Endothelial cell of coronary artery (primary cell): ENCODE results near the gene SDR9C7. TPM values are rescaled to one million over a fixed set of nuclear protein-coding genes. Genes with fewer than 3 reads are reported as not detected.

Experiments
- total RNA-seq: library from RNA; depleted of rRNA; stranded (reverse); fragments of >200 nt; gene quantifications from 2 replicates; pipeline ENCODE4 v1.2.3, GENCODE V29; 2014

SDR9C7 gene
- not detected in 2 replicates for total RNA-seq

DNA sequence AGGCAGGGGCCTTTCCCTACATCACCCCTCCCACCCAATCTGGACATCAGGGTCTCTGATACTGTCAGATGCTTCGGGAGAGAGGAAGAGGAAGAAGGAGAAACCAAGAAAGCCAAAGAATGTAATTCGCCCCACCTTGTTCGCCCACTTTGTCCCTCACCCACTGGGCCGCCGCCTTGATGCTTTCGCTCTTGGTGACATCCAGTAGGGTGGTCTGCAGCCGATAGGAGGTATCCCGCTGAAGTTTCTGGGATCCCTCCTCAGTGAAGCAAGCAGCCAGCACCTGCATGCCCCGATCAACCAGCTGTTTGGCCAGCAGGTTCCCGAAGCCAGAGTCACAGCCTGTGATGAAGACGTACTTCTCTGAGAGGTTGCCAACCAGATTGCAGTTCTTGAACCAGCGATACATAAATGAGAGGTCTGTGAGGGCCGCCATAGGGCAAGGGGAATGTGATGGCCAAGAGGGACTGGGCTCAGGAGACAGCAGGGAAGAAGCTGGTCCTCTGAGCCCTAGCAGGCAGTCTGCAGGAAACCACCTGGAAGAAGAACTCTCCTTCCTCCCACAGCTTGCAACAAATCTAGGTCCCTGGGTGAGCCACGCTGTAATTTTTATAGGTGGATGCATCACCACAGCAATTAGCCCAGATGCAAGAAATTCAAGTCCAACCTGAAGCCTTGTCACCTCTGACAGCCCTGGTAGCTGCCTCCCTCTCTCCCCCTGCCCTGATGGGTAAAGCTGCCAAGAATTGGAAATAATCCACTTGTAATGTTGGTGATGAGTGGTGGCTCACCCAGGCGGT lies at the start of gene SDR9C7:
Gene SDR9C7 (minus strand): TSS at position 583 of the 800 bp plus-strand sequence. CDS start 147 bp downstream, at position 436.

DNA sequence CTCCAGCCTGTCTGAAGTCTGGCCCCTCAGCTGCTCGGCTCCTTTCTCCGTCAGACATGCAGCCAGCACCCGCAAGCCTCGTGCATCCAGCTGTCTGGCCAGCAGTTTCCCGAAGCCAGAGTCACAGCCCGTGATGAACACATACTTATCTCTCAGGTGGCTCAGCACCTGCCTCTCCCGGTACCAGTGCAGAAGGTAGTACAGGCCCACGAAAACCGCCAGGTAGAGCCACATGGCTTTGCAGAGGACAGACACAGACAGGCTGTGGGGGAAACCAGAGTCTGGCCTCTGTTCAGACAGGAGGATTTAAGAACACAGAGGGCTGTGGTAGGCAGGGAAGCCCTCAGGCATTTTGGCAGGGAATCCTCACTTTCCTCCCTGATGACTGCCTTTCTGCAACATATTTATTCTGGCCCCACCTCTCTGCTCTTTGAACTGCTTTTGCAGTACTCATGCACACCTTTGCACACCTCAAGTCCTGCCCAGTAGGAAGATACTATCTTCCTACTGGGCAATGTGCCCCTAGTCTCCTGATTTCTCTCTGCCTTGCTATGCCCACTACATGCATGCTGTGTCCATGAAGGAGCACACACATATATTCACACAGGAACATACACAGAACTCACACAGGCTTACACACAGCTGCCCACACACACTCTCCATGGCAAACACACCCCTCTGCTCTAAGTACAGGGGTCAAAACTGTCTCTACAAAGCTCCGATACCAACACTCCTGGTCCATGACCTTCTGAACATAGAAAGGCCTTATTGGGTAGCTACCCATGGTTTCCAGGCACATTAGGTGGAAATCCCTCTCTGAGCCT lies 23.2 kb upstream of the SDR9C7 start, which contains the start of gene RDH16:
Gene RDH16 (minus strand): TSS at position 380 of the 824 bp plus-strand sequence. CDS start 146 bp downstream, at position 234.

Other genes with a start within 250 kb of the SDR9C7 start
- 75.5 and 89.3 TPM in 2 replicates for gene PTGES3, start 246.1 kb downstream of the SDR9C7 start, total RNA-seq
- 1,633 and 1,682 TPM in 2 replicates for gene NACA, start 209.1 kb downstream of the SDR9C7 start, total RNA-seq
- 4.6 and 8.3 TPM in 2 replicates for gene PRIM1, start 182.1 kb downstream of the SDR9C7 start, total RNA-seq
- 0.18 and 0.47 TPM in 2 replicates for gene HSD17B6, start 171.1 kb downstream of the SDR9C7 start, total RNA-seq
- under 0.01 and 0.28 TPM in 2 replicates for gene RDH16, start 23.2 kb upstream of the SDR9C7 start, total RNA-seq
- gene ZBTB39, start 72.1 kb upstream of the SDR9C7 start, total RNA-seq: 5.7 and 6.3 TPM in 2 replicates
- not detected in 2 replicates for gene TAC3, start 82.1 kb upstream of the SDR9C7 start, total RNA-seq
- under 0.01 TPM in 1 of 2 replicates, not detected in the other for gene MYO1A, start 115.7 kb upstream of the SDR9C7 start, total RNA-seq
- 6.3 TPM in 2 replicates for gene NEMP1, start 144.4 kb upstream of the SDR9C7 start, total RNA-seq
- gene NAB2, start 154.7 kb upstream of the SDR9C7 start, total RNA-seq: 10.9 and 16.8 TPM in 2 replicates
- gene STAT6, start 177.0 kb upstream of the SDR9C7 start, total RNA-seq: 54.3 and 68.1 TPM in 2 replicates
- gene LRP1, start 194.1 kb upstream of the SDR9C7 start, total RNA-seq: 4.1 and 46.5 TPM in 2 replicates
- not detected in 2 replicates for gene LRP1-AS, start 213.2 kb upstream of the SDR9C7 start, total RNA-seq